HG03066 (cell line): ENCODE results near the gene BCL2L12.

Experiments
- ATAC-seq: cut with Tn5 transposase; IDR thresholded peaks from one replicate; pipeline ENCODE4 v1.9.1; 2021; ENCODE audit warnings: low read depth; ENCODE audit not compliant: unreplicated experiment

The BCL2L12 gene

GRCh38 chr19:49641688-49642491 lies 23.8 kb upstream of the BCL2L12 start, which contains the start of gene SCAF1:
SCAF1 (plus strand) TSS chr19:49642209; CDS start chr19:49645027, 2,818 bp downstream.
- ATAC-seq = peak; percentile 40

GRCh38 chr19:49642492-49643035 lies 23.2 kb upstream of the BCL2L12 start:
- ATAC-seq = no peak

GRCh38 chr19:49643466-49643865 lies 22.3 kb upstream of the BCL2L12 start:
- no peak for ATAC-seq

GRCh38 chr19:49645592-49645991 lies 20.1 kb upstream of the BCL2L12 start:
- no peak for ATAC-seq

GRCh38 chr19:49645995-49646394 lies 19.7 kb upstream of the BCL2L12 start:
- ATAC-seq = no peak

GRCh38 chr19:49646586-49646985 lies 19.1 kb upstream of the BCL2L12 start:
- ATAC-seq = no peak

- ATAC-seq = no peak
Measured at GRCh38 chr19:49651029-49651819, 14.5 kb upstream of the BCL2L12 start.

GRCh38 chr19:49651820-49652550 lies 13.7 kb upstream of the BCL2L12 start:
- no peak for ATAC-seq

GRCh38 chr19:49652551-49653465 lies 12.9 kb upstream of the BCL2L12 start:
- ATAC-seq = no peak

- no peak for ATAC-seq
Measured at GRCh38 chr19:49653466-49653806, 12.3 kb upstream of the BCL2L12 start.

GRCh38 chr19:49654581-49654980 lies 11.2 kb upstream of the BCL2L12 start:
- no peak for ATAC-seq

GRCh38 chr19:49655570-49656455 lies 9.9 kb upstream of the BCL2L12 start:
- no peak for ATAC-seq

- no peak for ATAC-seq
Measured at GRCh38 chr19:49656456-49657109, 9.2 kb upstream of the BCL2L12 start.

- ATAC-seq = no peak
Measured at GRCh38 chr19:49657493-49658138, 8.1 kb upstream of the BCL2L12 start.

GRCh38 chr19:49658139-49658517 lies 7.6 kb upstream of the BCL2L12 start:
- ATAC-seq = no peak

GRCh38 chr19:49658566-49659442 lies 6.9 kb upstream of the BCL2L12 start:
- no peak for ATAC-seq
